Activated T-cell treated with anti-CD3 and anti-CD28 coated beads, Interleukin-2, amount 50 U/mL, for 72 hours (primary cell): ENCODE data around the gene INS. TPM values are rescaled to one million over a fixed set of nuclear protein-coding genes. Genes with fewer than 3 reads are reported as not detected.

Experiments used
- ATAC-seq, 2 donors: fragments of 150-1000 bp; cut with Tn5 transposase; replicated peaks in 1 of 2; 2 replicates each; pipeline ENCODE4 v1.10.0; 2021; ENCODE audit warnings: moderate library complexity in 2 of 2, mild to moderate bottlenecking in 1 of 2
- DNase-seq, 2 donors: peaks; one replicate each; pipeline ENCODE4 v3.0.0; 2021 to 2022; ENCODE audit warnings: mixed read lengths in 1 of 2
- H3K27ac Mint-ChIP-seq: one replicate; pipeline ENCODE4 v1.8.0; 2022; ENCODE audit warnings: mild to moderate bottlenecking, moderate library complexity, mixed read lengths
- H3K27me3 Mint-ChIP-seq: one replicate; pipeline ENCODE4 v1.8.0; 2022; ENCODE audit warnings: low read depth, mixed read lengths
- H3K36me3 Mint-ChIP-seq, 2 donors: one replicate each; pipeline ENCODE4 v1.8.0; 2022; ENCODE audit warnings: mixed read lengths in 2 of 2, mild to moderate bottlenecking in 1 of 2; ENCODE audit not compliant: insufficient read depth in 2 of 2
- H3K4me1 Mint-ChIP-seq: one replicate; pipeline ENCODE4 v1.8.0; 2022; ENCODE audit warnings: low read depth, mixed read lengths
- H3K4me3 Mint-ChIP-seq, 2 donors: one replicate each; pipeline ENCODE4 v1.8.0; 2022; ENCODE audit warnings: mild to moderate bottlenecking in 2 of 2, mixed read lengths in 2 of 2, moderate library complexity in 2 of 2
- H3K9me3 Mint-ChIP-seq, 2 donors: one replicate each; pipeline ENCODE4 v1.8.0; 2022; ENCODE audit warnings: mixed read lengths in 2 of 2
- total RNA-seq, 2 donors: library from RNA; stranded (reverse); gene quantifications; one replicate each; pipeline ENCODE4 v1.2.3, GENCODE V29; 2022

INS gene
- total RNA-seq, result not detected

DNA sequence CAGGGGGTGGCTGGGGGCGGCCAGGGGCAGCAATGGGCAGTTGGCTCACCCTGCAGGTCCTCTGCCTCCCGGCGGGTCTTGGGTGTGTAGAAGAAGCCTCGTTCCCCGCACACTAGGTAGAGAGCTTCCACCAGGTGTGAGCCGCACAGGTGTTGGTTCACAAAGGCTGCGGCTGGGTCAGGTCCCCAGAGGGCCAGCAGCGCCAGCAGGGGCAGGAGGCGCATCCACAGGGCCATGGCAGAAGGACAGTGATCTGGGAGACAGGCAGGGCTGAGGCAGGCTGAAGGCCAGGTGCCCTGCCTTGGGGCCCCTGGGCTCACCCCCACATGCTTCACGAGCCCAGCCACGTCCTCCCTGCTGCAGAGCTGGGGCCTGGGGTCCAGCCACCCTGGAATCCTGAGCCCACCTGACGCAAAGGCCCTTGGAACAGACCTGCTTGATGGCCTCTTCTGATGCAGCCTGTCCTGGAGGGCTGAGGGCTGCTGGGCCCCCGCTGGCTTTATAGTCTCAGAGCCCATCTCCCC lies at the start of gene INS:
Gene INS, minus strand, starts transcription at position 474 of the 524 bp plus-strand sequence. Its CDS starts 238 bp downstream, at position 236.
- no peaks in the 10 kb centered on the region for H3K4me1 Mint-ChIP-seq
- no peaks in the 10 kb centered on the region for H3K36me3 Mint-ChIP-seq
- no peak for DNase-seq
- H3K9me3 Mint-ChIP-seq, result no peaks in the 10 kb centered on the region
- H3K4me3 Mint-ChIP-seq, result no peak within 1 kb of the TSS
- no peak within 1 kb of the TSS for H3K27ac Mint-ChIP-seq
- H3K27me3 Mint-ChIP-seq, result no peaks in the 10 kb centered on the region
- ATAC-seq, result no peak

- Mint-ChIP-seq H3K4me1 (peaks cover 10% of the 10 kb centered on the region), H3K9me3 (no peaks in the 10 kb centered on the region), H3K4me3 (no peak overlapping the region), H3K36me3 (no peaks in the 10 kb centered on the region), H3K27me3 (no peaks in the 10 kb centered on the region), H3K27ac (no peak overlapping the region)
- DNase-seq (no peak), ATAC-seq (no peak)
Measured at GRCh38 chr11:2210366-2211112, 49.5 kb upstream of the INS start.

- H3K27ac Mint-ChIP-seq, result no peak overlapping the region
- no peaks in the 10 kb centered on the region for H3K9me3 Mint-ChIP-seq
- H3K36me3 Mint-ChIP-seq, result no peaks in the 10 kb centered on the region
- H3K27me3 Mint-ChIP-seq, result no peaks in the 10 kb centered on the region
- peaks cover 10% of the 10 kb centered on the region for H3K4me1 Mint-ChIP-seq
- DNase-seq (no peak), ATAC-seq (no peak)
- H3K4me3 Mint-ChIP-seq, result no peak overlapping the region
Measured at GRCh38 chr11:2209900-2210321, 48.9 kb upstream of the INS start.

GRCh38 chr11:2209370-2209801 lies 48.4 kb upstream of the INS start:
- ATAC-seq, result no peak
- no peak for DNase-seq
- Mint-ChIP-seq H3K27ac (no peak overlapping the region), H3K9me3 (no peaks in the 10 kb centered on the region), H3K36me3 (no peaks in the 10 kb centered on the region), H3K4me1 (peaks cover 10% of the 10 kb centered on the region), H3K27me3 (no peaks in the 10 kb centered on the region), H3K4me3 (no peak overlapping the region)

DNA sequence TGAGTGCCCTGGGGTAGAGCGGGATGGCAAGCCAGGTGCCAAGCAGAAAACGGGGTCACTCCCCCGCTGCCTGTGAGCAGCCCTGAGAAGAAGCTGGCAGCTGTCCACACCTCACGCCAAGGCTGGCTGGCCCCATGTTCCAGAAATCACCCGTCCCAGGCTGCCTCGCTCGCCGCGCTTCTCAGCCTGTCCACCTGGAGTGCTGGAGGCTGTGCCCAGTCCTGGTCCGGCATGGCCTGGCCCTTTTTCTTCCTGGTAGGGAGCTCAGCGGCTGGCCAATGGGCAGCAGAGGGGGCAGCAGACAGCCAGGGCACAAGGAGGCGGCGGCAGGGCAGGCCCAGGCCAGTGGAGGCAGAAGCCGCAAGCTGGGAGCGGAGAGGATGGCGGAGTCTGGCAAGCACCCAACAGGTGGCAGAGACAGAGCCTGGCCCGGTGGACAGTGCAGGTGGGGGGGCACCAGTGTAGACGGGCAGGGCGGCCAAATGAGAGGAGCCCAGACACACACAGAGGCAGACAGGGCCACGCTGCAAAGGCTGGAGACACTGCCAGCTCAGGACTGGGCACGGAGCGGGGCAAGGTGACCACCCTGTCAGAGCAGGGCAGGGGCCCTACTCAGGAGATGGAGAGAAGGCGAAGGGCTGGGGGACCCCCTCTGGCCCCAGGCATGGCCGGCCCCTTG lies 47.8 kb upstream of the INS start:
- no peaks in the 10 kb centered on the region for H3K27me3 Mint-ChIP-seq
- no peak overlapping the region for H3K4me3 Mint-ChIP-seq
- no peak for ATAC-seq

DNA sequence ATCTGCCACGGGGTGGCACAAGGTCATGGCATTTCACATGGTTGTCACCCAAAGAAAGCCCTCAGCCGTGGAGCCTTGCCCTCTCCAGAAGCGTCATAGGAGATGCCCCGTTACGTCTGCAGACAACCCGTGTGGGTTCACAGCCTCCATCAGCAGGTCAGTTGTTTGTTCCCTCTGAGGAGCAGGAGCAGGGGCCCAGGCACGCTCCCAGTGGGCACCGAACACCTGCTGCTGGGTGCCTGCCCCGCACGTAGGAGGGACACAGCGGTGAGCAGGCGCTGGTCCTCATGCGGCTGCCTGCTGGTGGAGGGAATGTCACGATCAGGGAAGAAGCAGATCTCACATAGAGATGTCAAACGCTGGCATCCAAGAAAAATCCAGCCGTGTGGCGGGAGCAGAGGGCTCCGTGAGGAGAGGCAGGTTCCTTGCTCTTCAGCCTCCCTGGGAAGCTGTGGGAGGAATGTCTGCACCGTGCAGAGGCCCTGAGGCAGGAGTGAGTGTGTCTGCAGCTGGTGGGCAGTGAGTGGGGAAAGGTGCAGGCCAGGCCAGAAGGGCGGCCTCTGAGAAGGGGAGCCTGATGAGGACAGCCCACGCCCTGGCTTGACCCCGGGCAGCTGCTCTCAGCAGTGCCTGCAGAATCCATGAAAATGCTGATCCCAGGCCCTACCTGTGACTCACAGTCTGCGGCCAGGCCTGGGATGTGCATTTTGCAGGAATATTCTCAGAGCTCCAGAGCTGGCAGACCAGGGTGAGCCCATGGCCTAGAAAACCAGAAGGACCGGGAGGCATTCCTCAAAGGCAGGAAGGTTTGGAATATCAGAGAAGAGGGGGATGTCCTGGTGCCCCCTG lies 47.0 kb upstream of the INS start:
- Mint-ChIP-seq H3K9me3 (no peaks in the 10 kb centered on the region), H3K4me1 (no peaks in the 10 kb centered on the region), H3K36me3 (no peaks in the 10 kb centered on the region), H3K27ac (no peak overlapping the region), H3K27me3 (no peaks in the 10 kb centered on the region), H3K4me3 (no peak overlapping the region)
- DNase-seq (no peak), ATAC-seq (no peak)

More for the DNA sequence above, 47.8 kb upstream of the INS start:
- H3K27ac Mint-ChIP-seq, result no peak overlapping the region
- DNase-seq, result no peak
- H3K4me1 Mint-ChIP-seq, result peaks cover 7% of the 10 kb centered on the region
- no peaks in the 10 kb centered on the region for H3K9me3 Mint-ChIP-seq
- H3K36me3 Mint-ChIP-seq, result no peaks in the 10 kb centered on the region

DNA sequence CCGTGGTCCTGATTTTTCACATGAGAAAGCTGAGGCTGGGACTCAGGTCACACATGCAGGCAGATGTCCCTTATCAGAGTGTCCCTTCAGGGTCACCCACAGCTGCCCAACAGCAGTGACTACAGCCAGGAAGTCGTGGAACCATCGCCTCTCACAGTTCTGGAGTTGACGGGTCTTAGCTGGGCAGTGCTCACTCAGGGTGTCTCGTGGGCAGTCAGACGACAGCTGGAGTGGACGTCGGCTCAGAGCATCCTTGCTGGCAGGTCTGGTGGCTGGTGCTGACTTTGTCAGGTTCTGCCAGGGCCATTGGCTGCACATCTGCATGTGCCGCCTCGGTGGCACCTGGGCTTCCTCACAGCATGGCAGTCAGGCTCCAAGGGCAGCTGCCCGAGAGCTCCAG lies 46.2 kb upstream of the INS start:
- Mint-ChIP-seq H3K27me3 (no peaks in the 10 kb centered on the region), H3K4me1 (no peaks in the 10 kb centered on the region), H3K9me3 (no peaks in the 10 kb centered on the region), H3K27ac (no peak overlapping the region), H3K36me3 (no peaks in the 10 kb centered on the region), H3K4me3 (no peak overlapping the region)
- DNase-seq (no peak), ATAC-seq (no peak)

- Mint-ChIP-seq H3K27ac (no peak overlapping the region), H3K9me3 (no peaks in the 10 kb centered on the region), H3K4me3 (no peak overlapping the region), H3K4me1 (no peaks in the 10 kb centered on the region), H3K27me3 (no peaks in the 10 kb centered on the region), H3K36me3 (no peaks in the 10 kb centered on the region)
- ATAC-seq, result no peak
- DNase-seq, result no peak
Measured at GRCh38 chr11:2205981-2206690, 45.1 kb upstream of the INS start.

DNA sequence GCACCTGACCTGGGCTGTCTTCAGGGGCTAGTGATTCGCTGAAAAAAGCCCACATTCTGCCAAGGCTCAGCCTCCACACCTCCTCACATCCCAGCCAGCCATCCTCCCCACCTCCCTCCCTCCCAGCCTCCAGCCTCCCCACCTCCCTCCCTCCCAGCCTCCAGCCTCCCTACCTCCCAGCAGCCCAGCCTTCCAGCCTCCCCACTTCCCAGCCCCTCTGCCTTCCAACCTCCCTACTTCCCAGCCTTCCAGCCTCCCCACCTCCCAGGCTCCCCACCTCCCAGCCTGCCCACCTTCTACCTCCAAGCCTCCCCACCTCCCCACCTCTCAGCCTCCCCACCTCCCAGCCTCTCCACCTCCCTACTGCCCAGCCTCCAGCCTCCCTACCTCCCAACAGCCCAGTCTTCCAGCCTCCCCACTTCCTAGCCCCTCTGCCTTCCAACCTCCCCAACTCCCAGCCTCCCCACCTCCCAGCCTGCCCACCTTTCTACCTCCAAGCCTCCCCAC lies 44.3 kb upstream of the INS start:
- Mint-ChIP-seq H3K36me3 (no peaks in the 10 kb centered on the region), H3K4me1 (no peaks in the 10 kb centered on the region), H3K27me3 (no peaks in the 10 kb centered on the region), H3K4me3 (no peak overlapping the region), H3K9me3 (peaks cover 1 to 2% of the 10 kb centered on the region in 2 donors), H3K27ac (no peak overlapping the region)
- ATAC-seq (no peak), DNase-seq (no peak)

DNA sequence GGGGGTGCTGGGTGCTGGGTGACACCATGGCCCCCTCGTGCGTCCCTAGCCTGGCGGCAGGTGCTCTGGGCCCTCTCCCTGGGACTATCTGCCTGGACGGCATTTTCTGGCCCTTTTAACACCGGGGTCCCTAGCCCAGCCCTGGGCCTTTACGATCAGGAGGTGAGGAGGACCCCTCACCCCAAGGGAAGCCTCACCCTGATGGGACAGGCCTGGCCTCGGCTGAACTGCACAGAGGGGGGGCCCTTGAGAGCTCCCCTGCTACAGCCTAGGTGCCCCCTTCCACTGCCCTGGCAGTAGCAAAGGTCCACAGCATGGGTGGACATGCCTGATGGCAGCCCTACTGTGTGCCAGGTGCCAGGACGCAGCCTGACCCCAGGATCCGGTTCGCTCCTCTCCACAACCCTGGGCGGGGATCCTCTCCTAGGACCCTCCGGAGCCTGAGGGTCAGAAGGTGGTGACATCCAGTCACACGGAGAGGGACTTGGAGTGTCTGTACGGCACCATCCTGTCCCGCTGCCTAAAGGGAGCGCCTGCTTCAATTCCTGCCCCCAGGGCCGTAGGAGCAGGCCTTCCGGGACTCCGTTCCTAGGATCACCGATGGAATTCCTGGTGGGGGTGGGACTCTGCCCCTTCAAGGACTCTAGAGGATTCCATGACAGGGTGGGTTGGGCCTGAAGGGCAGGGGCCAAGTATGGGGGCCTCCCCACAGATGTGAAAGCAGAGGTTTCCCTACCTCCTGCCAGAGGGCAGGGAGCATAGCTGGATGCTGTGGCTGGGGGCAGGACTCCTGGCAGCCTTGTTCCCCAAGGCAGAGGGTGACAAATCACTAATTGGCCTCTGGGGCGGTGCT lies 43.6 kb upstream of the INS start:
- ATAC-seq (no peak), DNase-seq (no peak)
- Mint-ChIP-seq H3K36me3 (no peaks in the 10 kb centered on the region), H3K4me1 (no peaks in the 10 kb centered on the region), H3K27me3 (no peaks in the 10 kb centered on the region), H3K4me3 (no peak overlapping the region), H3K9me3 (peaks cover 1 to 2% of the 10 kb centered on the region in 2 donors), H3K27ac (no peak overlapping the region)

- H3K9me3 Mint-ChIP-seq, result peaks cover 1 to 2% of the 10 kb centered on the region in 2 donors
- H3K27ac Mint-ChIP-seq, result no peak overlapping the region
- no peaks in the 10 kb centered on the region for H3K4me1 Mint-ChIP-seq
- ATAC-seq, result no peak
- H3K27me3 Mint-ChIP-seq, result no peaks in the 10 kb centered on the region
- H3K36me3 Mint-ChIP-seq, result no peaks in the 10 kb centered on the region
- no peak overlapping the region for H3K4me3 Mint-ChIP-seq
- DNase-seq, result no peak
Measured at GRCh38 chr11:2203440-2204259, 42.6 kb upstream of the INS start.
